NCI-H446 treated with DMSO at 0.1 percent for 48 hours (cell line): ENCODE measurements around the gene PTK6.
"Not testable (repeated sequence)": the region's sequence is repeated elsewhere in the genome, so short reads cannot be mapped to it uniquely, and the experiment has no call there.

Experiments used
- DNase-seq: peaks from one replicate; lab custom pipeline; 2025; lab: John Stamatoyannopoulos, UW

The PTK6 gene

DNA sequence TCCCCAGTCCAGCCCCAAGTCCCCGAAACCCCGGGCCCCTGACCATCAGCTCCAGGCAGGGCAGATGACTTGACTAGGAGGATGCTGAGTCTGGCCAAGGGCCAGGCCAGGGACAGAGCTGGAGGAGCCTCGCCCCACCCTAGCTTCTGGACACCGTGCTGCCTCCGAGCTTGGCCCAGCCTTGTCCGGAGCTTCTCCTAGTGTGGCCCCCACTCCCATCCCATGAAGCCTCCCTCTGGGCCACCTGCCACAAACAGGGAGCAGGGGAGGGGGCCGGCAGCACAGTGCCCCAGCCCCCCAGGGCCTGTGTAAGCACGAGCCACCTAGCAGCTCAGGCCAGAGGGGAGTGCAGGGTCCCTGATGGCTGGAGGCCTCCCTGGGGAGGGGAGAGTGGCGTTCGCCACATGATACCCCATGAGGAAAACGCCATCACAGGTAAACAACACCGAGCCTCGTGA, 43.6 kb downstream of the PTK6 start:
- DNase-seq, result no peak

DNA sequence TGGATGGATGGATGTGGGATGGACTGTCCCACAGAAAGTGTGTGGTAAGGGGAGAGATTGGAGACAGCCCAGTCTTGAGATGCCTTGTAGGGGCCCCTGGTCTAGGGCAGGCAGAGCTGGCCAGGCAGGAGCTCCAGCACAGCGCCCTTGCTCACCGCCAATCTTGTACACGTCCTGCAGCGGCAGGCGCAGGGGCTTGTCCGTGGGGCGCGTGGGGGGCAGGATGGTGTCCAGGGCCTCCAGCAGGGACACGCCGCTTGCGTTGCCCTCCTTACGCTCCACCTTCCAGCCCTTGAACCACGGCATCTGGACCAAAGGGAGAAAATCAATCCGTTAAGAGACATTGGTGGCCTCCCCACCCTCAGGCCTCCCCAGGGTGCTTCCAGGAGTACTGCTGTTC, 44.2 kb downstream of the PTK6 start:
- DNase-seq, result no peak

DNA sequence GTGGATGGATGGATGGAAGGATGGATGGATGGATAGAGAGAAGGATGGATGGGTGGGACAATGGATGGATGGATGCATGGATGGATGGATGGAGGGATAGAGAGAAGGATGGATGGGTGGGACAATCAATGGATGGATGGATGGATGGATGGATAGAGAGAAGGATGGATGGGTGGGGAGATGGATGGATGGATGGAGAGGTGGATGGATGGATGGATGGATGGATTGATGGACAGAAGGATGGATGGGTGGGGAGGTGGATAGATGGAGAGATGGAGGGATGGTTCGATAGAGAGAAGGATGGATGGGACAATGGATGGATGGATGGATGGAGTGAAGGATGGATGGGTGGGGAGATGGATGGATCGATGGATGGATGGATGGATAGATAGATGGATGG, 44.7 kb downstream of the PTK6 start:
- DNase-seq, result no peak

DNA sequence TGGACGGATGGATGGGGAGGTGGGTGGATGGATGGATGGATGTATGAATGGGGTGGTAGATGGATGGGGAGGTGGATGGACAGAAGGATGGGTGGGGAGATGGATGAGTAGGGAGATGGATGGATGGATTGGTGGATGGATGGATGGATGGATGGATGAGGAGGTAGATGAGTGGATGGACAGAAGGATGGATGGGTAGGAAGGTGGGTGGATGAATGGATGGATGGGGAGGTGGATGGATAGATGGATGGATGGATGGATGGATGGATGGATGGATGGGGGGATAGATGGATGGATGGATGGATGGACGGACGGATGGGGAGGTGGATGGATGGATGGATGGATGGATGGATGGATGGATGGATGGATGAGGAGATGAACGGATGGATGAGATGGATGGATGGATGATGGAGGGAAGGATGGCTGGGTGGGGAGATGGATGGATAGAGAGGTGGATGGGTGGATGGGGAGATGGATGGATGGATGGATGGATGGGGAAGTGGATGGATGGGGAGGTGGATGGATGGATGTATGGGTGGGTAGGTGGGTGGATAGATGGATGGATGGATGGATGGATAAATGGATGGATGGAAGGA, 45.4 kb downstream of the PTK6 start:
- DNase-seq, result no peak

DNA sequence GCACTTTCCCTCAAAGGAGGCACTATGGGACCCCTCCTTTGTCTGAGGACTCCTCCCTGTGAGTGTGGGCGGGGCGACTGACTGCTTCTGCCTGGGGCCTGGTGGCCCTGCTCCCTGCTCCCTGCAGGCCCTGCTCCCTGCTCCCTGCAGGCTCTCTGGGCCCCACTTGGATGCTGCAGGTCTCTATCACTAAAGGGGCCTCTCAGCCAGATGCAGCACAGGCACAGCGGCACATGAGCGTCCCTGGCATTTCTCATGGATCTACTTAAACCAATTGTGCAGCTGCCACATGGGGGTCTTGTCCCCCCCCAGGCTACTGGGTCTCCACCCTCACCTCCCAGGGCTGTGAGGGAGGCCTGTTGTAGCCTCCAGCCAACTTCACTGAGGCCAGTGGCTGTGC, 46.1 kb downstream of the PTK6 start:
- DNase-seq, result no peak

DNA sequence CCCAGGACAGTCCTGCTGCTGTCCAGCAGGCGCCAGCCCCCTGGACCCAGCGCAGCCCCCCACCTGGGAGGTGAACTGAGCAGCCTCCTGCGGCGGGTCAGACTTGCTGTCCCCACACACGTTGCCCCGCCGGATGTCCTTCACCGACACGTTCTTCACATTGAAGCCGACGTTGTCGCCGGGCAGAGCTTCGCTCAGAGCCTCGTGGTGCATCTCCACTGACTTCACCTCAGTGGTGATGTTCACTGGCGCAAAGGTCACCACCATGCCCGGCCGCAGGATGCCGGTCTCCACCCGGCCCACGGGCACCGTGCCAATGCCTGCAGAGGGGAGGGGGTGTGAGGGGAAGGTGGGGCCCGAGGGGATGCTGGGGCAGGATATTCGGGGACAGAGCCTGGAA, 46.8 kb downstream of the PTK6 start:
- DNase-seq, result no peak

DNA sequence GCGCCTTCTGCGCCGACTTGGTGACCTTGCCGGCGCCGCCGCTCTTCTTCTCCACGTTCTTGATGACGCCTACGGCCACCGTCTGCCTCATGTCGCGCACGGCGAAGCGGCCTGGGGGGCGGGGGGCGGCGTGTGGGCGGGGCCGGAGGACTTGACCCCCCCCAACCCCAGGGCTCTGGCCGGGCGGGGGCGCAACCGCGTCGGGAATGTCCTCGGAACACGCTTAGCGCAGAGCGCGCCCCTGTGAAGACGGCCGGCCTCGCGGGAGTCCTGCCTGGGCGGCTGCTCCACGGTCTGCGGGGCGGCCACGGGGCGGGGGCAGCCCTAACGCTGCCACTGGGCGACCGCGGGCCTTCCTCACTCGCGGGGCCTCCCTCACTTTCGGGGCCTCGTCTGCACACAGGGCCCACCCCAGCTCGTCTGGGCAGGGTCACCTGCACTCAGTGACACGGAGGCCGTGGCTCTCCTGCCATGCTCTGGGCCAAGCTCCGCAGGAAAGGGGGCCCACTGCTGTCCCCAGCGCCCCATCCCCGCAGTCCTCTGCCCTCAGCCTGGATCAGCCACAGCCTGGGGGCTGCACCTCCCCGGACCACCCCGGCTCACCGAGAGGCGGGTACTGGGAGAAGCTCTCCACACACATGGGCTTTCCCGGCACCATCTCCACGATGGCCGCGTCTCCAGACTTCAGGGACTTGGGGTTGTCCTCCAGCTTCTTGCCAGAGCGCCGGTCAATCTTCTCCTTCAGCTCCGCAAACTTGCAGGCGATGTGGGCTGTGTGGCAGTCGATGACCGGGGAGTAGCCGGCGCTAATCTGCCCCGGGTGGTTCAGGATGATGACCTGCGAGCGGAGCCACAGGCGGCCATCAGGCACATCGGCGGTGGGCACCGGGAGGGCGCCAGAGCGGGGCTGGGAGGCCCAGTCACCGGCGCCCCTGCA, 48.6 kb downstream of the PTK6 start:
- DNase-seq, result no peak

DNA sequence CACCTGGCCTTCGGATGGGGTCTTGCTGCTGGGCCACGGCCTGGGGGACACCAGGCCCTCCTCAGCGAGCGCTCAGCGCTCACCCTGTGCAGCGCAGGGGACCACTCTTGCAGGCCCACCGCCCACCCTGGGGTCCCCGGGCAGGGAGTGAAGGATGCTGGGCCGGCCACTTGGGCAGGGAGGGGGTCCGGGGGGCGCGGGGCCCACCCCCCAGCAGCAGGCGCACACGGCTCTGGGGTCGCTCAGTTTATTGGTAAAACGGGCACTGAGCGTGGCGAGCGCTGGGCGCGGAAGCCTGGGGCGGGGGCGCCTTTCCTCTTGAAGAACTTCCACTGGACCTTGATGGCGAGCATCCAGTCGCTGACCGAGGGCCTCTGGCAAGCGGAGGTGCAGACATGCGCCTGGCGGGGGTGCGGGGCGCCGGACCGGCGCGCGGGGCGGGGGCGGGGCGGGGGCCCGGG, 49.4 kb downstream of the PTK6 start:
- DNase-seq, result no peak

DNA sequence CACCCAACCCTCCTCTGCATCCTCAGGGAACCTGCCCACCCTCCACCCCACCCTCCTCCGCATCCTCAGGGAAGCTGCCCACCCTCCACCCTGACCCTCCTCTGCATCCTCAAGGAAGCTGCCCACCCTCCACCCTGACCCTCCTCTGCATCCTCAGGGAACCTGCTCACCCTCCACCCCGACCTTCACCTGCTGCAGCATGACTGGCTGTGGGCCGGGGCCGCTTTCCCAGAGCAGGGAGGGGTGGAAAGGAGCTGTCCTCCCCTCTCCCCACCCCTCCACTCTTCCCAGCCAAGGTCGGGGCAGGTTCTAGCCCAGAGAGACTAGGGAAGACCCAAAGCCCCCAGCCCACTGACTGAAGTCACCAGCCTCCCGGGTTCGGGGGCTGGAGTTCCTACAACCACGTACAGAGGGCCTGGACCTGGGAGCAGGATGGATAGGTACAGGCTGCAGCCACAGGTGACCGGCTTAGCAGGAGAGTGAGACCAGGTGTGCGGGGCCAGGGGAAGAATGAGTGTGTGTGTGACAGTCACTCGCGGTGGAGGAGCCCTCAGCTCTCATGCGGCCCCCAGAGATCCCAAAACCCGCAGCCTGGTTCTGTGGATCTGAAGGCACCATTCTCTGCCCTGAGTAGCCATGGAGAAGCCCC, 49.9 kb downstream of the PTK6 start:
- DNase-seq, result no peak

DNA sequence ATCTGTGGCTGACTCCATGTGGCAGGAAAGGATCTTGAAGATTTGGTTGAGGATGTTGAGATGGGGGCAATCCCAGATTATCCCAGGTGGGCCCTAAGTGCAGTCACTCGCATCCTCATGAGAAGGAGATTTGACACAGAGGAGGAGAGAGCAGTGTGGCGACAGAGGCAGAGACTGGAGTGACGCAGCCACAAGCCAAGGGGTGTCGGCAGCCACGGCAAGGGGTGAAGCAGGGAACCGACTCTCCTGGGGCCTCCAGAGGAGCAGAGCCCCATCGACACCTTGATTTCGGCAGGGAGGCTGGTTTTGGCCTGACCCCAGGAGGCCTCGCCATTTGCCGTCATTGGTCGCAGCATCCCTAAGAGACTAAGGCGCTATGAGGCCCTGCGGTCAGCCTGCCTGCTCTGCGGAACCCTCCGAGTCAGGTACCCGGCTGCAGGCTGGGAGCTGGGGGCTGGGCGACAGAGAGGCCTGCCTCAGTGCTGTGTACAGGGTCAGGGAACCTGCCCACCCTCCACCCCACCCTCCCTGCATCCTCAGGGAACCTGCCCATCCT, 50.8 kb downstream of the PTK6 start:
- no peak for DNase-seq

DNA sequence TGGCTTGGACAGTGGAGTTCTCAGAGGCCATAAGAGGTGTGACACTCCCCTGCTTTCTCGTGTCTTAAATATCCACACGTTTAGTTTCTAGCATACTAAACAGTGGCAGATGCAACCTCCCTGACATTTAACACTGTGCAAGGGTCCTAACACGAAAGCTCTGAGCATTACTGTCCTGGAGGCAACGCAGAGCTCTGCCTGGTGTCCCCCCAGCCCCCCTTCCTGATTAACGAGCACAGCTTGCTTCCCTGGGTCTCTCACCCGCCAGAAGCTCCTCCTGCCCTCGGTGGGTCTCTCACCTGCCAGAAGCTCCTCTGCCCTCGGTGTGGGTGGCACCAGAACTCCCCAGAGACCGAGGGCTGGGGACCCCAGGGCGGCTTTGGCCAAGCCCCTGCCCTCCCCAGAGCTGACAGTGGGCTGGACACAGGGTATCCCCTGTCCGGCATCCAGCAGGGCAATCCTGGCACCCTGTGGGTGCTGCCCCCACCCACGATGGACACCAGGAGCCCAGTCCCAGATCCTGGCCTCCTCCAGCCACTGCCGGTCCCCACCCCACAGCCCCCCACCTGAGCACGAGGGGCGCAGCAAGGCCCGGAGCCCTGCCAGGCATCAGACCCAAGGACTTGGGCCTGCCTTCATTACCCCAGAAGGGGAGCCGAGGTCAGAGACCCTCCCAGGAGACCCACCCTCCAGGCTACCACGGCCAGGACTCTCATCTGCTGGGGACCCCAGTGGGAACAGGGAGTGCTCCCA, 52.3 kb downstream of the PTK6 start:
- no peak for DNase-seq

DNA sequence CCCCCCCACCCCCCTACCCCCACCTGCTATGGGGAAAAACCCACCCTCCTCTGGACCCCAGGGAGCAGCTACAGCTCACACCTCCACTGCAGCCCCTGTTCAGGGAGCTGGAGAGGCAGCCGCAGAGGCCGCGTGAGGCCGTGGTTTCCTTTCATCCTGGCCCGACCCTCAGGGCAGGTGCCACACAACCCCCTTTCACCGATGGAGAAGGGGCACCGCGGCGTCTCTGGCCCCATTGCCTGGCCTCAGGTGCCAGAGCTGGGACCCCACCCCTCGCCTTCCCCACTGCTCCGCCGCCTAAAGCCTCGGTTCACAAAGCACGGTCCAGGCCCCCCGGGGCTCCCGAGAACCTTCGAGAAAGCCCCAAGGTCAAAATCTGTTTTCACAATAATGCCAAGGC, 52.9 kb downstream of the PTK6 start:
- DNase-seq, result no peak

DNA sequence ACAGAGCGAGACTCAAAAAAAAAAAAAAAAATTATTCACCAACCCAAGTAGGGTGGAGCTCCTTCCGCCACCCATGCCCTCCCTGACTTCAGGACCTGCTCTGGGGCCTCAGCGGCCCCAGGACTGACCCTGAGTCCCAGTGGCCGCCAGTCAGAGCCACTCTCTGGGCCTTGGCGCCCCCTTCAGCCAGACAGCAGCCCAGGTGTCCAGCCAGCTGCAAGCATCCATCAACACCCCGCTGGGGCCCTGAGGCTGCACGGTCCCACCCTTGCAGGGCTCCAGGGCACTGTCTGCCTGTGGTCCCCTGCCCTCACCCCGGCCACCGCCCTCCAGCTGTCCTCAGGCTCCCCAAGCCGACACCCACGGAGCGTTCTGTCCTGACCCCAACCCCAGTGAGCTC, 53.3 kb downstream of the PTK6 start:
- DNase-seq, result no peak

DNA sequence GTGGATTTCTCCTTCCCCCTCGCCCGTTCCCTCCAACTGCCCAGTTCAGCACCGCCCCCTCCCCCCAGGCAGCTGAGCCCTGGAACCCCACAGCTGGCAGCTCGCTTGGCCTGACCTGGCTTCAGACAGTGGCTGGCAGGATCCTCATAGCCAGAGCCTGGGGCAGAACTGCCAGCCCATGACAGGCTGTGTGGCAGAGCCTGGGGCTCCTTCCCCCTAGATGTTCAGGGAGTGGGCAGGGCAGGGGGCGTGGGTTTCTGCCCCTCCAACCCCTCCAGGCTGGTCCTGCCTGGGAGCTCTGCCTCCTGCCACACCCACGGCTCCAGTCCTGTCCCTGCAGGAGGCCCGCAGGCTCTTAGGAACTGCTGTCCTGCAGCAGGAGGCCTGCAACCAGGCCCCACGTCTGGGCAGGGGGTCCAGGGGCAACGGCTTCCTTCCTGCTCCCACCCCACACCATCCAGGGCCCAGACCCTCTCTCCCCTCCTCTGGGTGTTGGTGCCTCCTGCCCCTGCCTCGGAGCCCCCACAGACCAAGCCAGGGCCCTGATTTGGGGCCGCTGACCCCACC, 55.1 kb downstream of the PTK6 start:
- DNase-seq, result no peak

DNA sequence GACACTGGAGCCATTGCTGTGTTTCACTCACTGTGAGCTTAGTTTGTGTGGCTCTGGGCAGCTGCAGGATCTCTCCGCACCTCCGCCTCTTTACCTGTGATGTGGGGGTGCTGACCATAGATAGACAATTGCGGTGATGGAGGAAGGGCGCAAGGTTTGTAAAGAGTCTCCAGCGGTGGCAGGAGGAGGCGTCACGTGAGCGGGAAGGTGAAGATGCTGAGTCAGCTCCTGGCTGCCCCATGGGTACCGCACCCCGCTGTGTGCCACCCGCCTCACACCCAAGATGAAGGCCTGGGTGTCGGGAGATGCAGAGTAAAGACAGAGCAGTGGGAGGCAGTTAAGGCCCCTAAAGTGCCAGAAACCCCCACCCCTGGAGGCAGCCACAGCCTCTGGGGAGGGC, 55.7 kb downstream of the PTK6 start:
- no peak for DNase-seq

DNA sequence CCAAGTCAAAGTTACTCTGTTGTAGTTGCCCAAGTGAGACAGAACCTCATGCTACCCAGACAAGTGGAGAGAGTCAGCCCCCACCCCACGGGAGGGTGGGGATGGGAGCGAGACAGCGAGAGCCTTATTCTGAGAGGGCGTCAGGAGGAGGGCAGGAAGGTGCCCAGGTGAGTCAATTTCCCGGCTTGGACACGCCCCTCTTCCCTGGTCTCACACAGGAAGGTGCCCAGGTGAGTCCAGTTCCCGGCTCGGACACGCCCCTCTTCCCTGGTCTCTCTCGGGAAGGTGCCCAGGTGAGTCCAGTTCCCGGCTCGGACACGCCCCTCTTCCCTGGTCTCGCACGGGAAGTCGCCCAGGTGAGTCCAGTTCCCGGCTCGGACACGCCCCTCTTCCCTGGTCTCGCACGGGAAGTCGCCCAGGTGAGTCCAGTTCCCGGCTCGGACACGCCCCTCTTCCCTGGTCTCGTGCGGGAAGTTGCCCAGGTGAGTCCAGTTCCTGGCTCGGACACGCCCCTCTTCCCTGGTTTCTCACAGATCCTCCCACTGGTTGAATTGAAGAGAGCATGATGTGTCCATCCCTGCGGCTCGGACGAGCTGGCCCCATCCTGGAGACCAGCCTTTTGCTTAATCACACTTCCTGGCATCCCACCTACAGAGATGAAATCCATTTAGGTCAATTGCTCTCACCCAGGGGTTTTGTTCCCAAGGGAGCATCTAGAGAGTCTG, 57.3 kb downstream of the PTK6 start:
- not testable (repeated sequence) for DNase-seq

DNA sequence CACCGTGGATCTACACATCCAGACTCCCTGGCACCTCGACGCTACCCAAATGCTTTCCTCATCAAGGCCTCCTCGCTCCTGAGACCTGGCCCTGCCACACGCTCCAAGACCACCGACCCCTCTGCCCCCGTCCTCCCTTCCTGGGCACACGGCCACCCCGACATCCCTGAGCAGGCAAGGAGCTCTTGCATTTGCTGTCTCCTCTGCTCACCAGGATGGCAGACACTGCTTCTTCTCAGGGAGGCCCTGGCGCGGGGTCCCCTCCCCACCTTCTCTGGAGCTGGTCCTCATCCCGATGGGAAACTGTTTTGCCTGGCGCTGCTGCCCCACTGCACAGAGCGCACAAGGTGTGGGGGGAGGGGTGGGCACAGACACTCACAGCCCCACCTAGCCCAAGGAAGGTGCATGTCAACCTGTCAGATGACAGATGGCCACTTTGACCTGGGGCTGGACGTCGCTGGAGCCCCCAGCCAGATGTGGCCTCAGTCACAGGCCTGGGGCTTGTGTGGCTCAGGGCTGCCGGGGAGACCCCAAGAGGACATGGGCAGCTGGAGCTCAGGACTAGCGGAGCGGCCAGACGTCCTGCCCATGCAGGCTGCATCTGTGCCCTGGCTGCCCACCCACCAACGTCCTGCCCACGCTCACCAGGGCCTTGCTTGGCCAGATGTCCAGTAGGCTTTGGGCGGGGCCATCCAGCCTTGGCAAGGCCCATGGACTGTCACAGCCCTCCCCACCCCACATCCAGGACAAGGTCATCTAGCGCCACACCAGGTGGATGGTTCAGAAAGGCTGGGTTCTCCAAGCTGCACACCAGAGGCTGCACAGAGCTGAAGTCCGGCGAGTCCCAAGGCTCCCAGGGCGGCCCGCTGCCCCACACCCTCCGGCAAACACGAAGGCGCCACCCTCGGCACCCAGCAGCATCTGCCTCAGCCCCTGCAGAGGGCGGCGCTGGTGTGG, 58.6 kb downstream of the PTK6 start:
- DNase-seq, result no peak
